Hepatocyte (in vitro differentiated cells): Measurements from ENCODE around the gene ARHGAP12.

ENCODE experiments used
- CTCF ChIP-seq: fragments of 200-600 bp; sonication (generic); IDR thresholded peaks from 2 replicates; pipeline ENCODE4 v1.5.1; 2016; ENCODE audit warnings: antibody characterized with exemption, mild to moderate bottlenecking; ENCODE audit not compliant: poor library complexity
- EZH2 ChIP-seq: fragments of 200-600 bp; sonication (generic); IDR thresholded peaks from 2 replicates; pipeline ENCODE4 v1.6.1; 2016; ENCODE audit warnings: antibody characterized with exemption, mild to moderate bottlenecking, borderline replicate concordance

- TF ChIP-seq CTCF (no peak), EZH2 (no peak)
Observed at GRCh38 chr10:31853629-31854028, 75.0 kb downstream of the ARHGAP12 start.
